Neural cell (in vitro differentiated cells): ENCODE results near the gene ZBTB46. TPM values are rescaled to one million over a fixed set of nuclear protein-coding genes. Genes with fewer than 3 reads are reported as not detected.

Source experiments
- H2AFZ ChIP-seq: fragments of 200-600, 300-800 bp; sonication (generic), shearing (Covaris generic); 2 replicates; pipeline ENCODE4 v1.6.0; 2014; ENCODE audit warnings: low read depth, mild to moderate bottlenecking, antibody characterized with exemption, low read length, moderate library complexity
- H3F3A ChIP-seq: fragments of 200-600 bp; shearing (Covaris generic); 2 replicates; pipeline ENCODE4 v1.6.1; 2016; ENCODE audit warnings: mild to moderate bottlenecking, moderate library complexity, mixed read lengths, antibody characterized with exemption, low read length; ENCODE audit not compliant: insufficient read depth, poor library complexity, severe bottlenecking
- H3K27ac ChIP-seq: fragments of 200-600, 300-800 bp; sonication (generic), shearing (Covaris generic); 2 replicates; pipeline ENCODE4 v1.5.1; 2014; ENCODE audit warnings: mild to moderate bottlenecking, low read length, moderate library complexity
- H3K27me3 ChIP-seq: fragments of 300-800, 200-600 bp; sonication (generic), shearing (Covaris generic); 2 replicates; pipeline ENCODE4 v1.6.0; 2014; ENCODE audit warnings: mild to moderate bottlenecking, low read depth, low read length, moderate library complexity; ENCODE audit not compliant: insufficient read depth
- H3K36me3 ChIP-seq: fragments of 300-800, 200-600 bp; sonication (generic), shearing (Covaris generic); 2 replicates; pipeline ENCODE4 v1.5.1; 2014; ENCODE audit warnings: mild to moderate bottlenecking, antibody characterized with exemption, low read length, moderate library complexity; ENCODE audit not compliant: insufficient read depth
- H3K4me2 ChIP-seq: fragments of 300-800, 200-600 bp; sonication (generic), shearing (Covaris generic); 2 replicates; pipeline ENCODE4 v1.6.0; 2014; ENCODE audit warnings: mild to moderate bottlenecking, low read length
- H3K4me3 ChIP-seq: fragments of 300-800, 200-600 bp; sonication (generic), shearing (Covaris generic); 2 replicates; pipeline ENCODE4 v1.5.1; 2014; ENCODE audit warnings: mild to moderate bottlenecking, low read length, moderate library complexity
- H3K79me2 ChIP-seq: fragments of 200-600 bp; shearing (Covaris generic); replicated peaks from 2 replicates; pipeline ENCODE4 v1.6.0; 2014; ENCODE audit warnings: mild to moderate bottlenecking, low read length, moderate library complexity; ENCODE audit not compliant: insufficient read depth
- H3K9ac ChIP-seq: fragments of 300-800, 200-600 bp; sonication (generic), shearing (Covaris generic); 2 replicates; pipeline ENCODE4 v1.6.1; 2016; ENCODE audit warnings: mild to moderate bottlenecking, low read length, mixed read lengths
- H3K9me2 ChIP-seq: fragments of 200-600 bp; shearing (Covaris generic); 2 replicates; pipeline ENCODE4 v1.6.1; 2016; ENCODE audit warnings: mild to moderate bottlenecking, low read length, mixed read lengths; ENCODE audit not compliant: insufficient read depth
- H3K9me3 ChIP-seq: fragments of 200-600, 300-800 bp; sonication (generic), shearing (Covaris generic); 2 replicates; pipeline ENCODE4 v1.6.1; 2016; ENCODE audit warnings: mild to moderate bottlenecking, mixed run types, low read length, moderate library complexity, mixed read lengths
- H4K20me1 ChIP-seq: fragments of 200-600 bp; shearing (Covaris generic); 2 replicates; pipeline ENCODE4 v1.6.1; 2016; ENCODE audit warnings: mild to moderate bottlenecking, mixed run types; ENCODE audit not compliant: insufficient read depth
- EP300 ChIP-seq: fragments of 450-650 bp; conservative IDR thresholded peaks from 2 replicates; pipeline ENCODE4 v1.6.1; 2014; ENCODE audit warnings: antibody characterized with exemption, mild to moderate bottlenecking, moderate library complexity; ENCODE audit not compliant: poor library complexity, severe bottlenecking
- EZH2 ChIP-seq: fragments of 200-600, 300-800 bp; shearing (Covaris generic), sonication (generic); IDR thresholded peaks from 2 replicates; pipeline ENCODE4 v1.6.1; 2014; ENCODE audit warnings: antibody characterized with exemption, low read length, borderline replicate concordance, mild to moderate bottlenecking; ENCODE audit not compliant: insufficient read depth, poor library complexity, severe bottlenecking
- MXI1 ChIP-seq: fragments of 450-650 bp; conservative IDR thresholded peaks from 2 replicates; pipeline ENCODE4 v1.6.1; 2014; ENCODE audit warnings: antibody characterized with exemption, mild to moderate bottlenecking; ENCODE audit not compliant: poor library complexity, severe bottlenecking
- POLR2AphosphoS5 ChIP-seq: IDR thresholded peaks from 2 replicates; pipeline ENCODE4 v1.6.1; 2012
- RAD21 ChIP-seq: fragments of 450-650 bp; conservative IDR thresholded peaks from 2 replicates; pipeline ENCODE4 v1.6.1; 2014; ENCODE audit warnings: antibody characterized with exemption, mild to moderate bottlenecking, moderate library complexity
- SMC3 ChIP-seq: fragments of 450-650 bp; conservative IDR thresholded peaks from 2 replicates; pipeline ENCODE4 v1.6.1; 2014; ENCODE audit warnings: antibody characterized with exemption, mild to moderate bottlenecking, moderate library complexity; ENCODE audit not compliant: poor library complexity
- TAF1 ChIP-seq: IDR thresholded peaks from 2 replicates; pipeline ENCODE4 v1.6.1; 2012; ENCODE audit warnings: low read depth
- polyA plus RNA-seq: library from polyadenylated mRNA; depleted of rRNA; stranded (reverse); fragments of >200 nt; gene quantifications from 2 replicates; pipeline ENCODE4 v1.2.3, GENCODE V29; 2014
- TF ChIP-seq, protein P1 (sequence below): fragments of 450-650 bp; IDR thresholded peaks from 2 replicates; pipeline ENCODE4 v1.5.1; 2014; ENCODE audit warnings: antibody characterized with exemption, mild to moderate bottlenecking, moderate library complexity; ENCODE audit not compliant: poor library complexity, severe bottlenecking
- TF ChIP-seq, protein P2 (sequence below): IDR thresholded peaks from 2 replicates; pipeline ENCODE4 v1.6.1; 2012; ENCODE audit warnings: borderline replicate concordance

ZBTB46 gene
- polyA plus RNA-seq, 1 donor from 2014 or later = 15.0 TPM

DNA sequence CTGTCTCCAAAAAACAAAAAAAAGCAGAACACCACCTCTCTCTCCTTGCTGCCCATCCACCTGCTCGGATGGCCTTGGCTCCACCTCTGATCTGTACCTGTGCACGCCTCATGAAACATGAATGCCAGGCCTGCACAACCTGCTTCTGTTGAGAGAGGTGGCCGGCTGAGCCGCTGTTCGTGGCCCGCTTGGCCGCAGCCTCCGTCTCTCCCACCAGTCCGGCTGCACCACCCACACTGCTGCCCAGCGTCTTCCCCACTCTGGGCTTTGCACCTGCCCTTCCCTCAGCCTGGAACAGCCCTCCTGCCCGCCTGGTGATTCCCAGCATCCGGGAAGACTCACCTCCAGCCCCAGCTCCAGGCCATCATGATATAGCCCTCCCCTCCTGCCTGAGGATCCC is 12.2 kb upstream of the ZBTB46 start:
- no peaks in the 10 kb centered on the region for H3K79me2 ChIP-seq
- no peaks in the 10 kb centered on the region for H3K9me3 ChIP-seq
- H2AFZ ChIP-seq = no peak overlapping the region
- no peaks in the 10 kb centered on the region for H3K9me2 ChIP-seq
- no peaks in the 10 kb centered on the region for H3F3A ChIP-seq
- no peak overlapping the region for H3K27ac ChIP-seq
- H3K9ac ChIP-seq = no peak overlapping the region
- no peak overlapping the region for H3K4me2 ChIP-seq
- H3K27me3 ChIP-seq = no peaks in the 10 kb centered on the region
- H4K20me1 ChIP-seq = no peaks in the 10 kb centered on the region
- TF ChIP-seq SMC3 (no peak), EZH2 (no peak), TAF1 (no peak), RAD21 (no peak), POLR2AphosphoS5 (no peak), EP300 (no peak)
- TF ChIP-seq, protein P1, sequence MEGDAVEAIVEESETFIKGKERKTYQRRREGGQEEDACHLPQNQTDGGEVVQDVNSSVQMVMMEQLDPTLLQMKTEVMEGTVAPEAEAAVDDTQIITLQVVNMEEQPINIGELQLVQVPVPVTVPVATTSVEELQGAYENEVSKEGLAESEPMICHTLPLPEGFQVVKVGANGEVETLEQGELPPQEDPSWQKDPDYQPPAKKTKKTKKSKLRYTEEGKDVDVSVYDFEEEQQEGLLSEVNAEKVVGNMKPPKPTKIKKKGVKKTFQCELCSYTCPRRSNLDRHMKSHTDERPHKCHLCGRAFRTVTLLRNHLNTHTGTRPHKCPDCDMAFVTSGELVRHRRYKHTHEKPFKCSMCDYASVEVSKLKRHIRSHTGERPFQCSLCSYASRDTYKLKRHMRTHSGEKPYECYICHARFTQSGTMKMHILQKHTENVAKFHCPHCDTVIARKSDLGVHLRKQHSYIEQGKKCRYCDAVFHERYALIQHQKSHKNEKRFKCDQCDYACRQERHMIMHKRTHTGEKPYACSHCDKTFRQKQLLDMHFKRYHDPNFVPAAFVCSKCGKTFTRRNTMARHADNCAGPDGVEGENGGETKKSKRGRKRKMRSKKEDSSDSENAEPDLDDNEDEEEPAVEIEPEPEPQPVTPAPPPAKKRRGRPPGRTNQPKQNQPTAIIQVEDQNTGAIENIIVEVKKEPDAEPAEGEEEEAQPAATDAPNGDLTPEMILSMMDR = no peak
- TF ChIP-seq, protein P2, sequence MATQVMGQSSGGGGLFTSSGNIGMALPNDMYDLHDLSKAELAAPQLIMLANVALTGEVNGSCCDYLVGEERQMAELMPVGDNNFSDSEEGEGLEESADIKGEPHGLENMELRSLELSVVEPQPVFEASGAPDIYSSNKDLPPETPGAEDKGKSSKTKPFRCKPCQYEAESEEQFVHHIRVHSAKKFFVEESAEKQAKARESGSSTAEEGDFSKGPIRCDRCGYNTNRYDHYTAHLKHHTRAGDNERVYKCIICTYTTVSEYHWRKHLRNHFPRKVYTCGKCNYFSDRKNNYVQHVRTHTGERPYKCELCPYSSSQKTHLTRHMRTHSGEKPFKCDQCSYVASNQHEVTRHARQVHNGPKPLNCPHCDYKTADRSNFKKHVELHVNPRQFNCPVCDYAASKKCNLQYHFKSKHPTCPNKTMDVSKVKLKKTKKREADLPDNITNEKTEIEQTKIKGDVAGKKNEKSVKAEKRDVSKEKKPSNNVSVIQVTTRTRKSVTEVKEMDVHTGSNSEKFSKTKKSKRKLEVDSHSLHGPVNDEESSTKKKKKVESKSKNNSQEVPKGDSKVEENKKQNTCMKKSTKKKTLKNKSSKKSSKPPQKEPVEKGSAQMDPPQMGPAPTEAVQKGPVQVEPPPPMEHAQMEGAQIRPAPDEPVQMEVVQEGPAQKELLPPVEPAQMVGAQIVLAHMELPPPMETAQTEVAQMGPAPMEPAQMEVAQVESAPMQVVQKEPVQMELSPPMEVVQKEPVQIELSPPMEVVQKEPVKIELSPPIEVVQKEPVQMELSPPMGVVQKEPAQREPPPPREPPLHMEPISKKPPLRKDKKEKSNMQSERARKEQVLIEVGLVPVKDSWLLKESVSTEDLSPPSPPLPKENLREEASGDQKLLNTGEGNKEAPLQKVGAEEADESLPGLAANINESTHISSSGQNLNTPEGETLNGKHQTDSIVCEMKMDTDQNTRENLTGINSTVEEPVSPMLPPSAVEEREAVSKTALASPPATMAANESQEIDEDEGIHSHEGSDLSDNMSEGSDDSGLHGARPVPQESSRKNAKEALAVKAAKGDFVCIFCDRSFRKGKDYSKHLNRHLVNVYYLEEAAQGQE = no peak
- no peak overlapping the region for H3K4me3 ChIP-seq
- no peaks in the 10 kb centered on the region for H3K36me3 ChIP-seq

DNA sequence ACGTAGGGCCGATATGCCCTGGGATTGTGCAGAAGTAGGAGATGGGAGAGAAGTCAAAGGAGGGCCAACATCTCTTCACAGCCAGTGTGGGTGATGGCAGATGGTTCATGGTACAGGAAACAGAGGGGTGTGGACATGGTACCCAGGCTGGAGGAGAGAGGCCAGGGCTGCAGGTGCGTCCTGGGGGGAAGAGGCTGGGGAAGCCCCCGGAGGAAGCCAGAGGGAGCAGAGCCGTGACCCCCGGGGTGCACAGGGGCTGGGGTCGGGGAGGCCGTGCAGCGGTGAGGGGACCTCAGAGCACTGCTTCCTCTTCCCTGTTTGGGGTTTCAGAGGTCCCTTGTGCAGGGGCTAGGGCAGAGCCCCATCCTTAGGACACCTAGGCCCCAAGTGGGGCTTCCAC is 11.2 kb upstream of the ZBTB46 start:
- Histone ChIP-seq H3K9me3 (no peaks in the 10 kb centered on the region), H3K36me3 (no peaks in the 10 kb centered on the region), H3K9ac (no peak overlapping the region), H3K4me3 (no peak overlapping the region), H2AFZ (no peak overlapping the region), H3F3A (no peaks in the 10 kb centered on the region), H3K79me2 (no peaks in the 10 kb centered on the region), H3K4me2 (no peak overlapping the region), H4K20me1 (no peaks in the 10 kb centered on the region), H3K27me3 (no peaks in the 10 kb centered on the region), H3K9me2 (no peaks in the 10 kb centered on the region), H3K27ac (no peak overlapping the region)
- TF ChIP-seq, protein P1 = no peak
- TF ChIP-seq RAD21 (no peak), MXI1 (no peak), POLR2AphosphoS5 (no peak), SMC3 (no peak), TAF1 (no peak), EP300 (no peak), EZH2 (no peak)
- TF ChIP-seq, protein P2 = no peak
